Activated naive CD4-positive, alpha-beta T cell treated with anti-CD3 and anti-CD28 coated beads, Interleukin-2, amount 10 ng/mL, durations not matched to agents 5 hours and 36 hours (primary cell): ENCODE data around the gene ZNF595. TPM values are rescaled to one million over a fixed set of nuclear protein-coding genes. Genes with fewer than 3 reads are reported as not detected.

Experiments used
- total RNA-seq, 2 experiments: library from RNA; stranded (reverse); gene quantifications; one replicate each; pipeline ENCODE4 v1.2.3, GENCODE V29; 2021

The ZNF595 gene
- 1 to 10 TPM; 6.8 to 8.2 TPM for total RNA-seq

DNA sequence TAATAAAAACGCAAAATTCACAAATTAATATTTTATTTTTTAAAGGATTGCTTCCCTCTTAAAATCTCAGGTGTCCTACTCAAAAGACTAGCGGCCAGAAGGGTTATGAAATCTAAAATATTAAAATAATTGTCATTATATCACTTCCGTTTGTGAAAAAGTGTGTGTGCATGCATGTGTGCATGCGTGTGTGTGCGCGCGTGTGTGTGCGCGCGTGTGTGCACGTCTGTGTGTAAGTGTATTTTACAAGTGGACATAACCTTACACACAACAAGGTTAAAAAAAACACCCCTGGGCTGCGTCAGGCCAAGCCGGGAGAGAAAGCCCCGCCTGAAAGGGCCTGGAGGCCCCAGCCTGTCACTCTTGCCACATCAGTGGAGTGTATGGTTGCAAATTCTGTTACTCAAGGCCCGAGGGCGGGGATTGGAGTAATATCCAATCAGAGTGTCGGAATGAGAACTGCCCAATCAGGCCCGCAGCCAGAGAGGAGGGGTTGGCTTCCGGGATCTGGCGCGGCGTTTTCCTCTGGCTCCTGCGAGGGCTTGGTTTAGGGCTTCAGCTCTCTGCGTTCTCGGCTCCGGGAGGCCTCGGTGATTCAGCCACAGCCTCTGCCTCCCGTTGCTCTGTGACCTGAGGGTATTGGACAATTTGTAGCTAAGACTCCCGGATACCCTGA lies at the start of gene ZNF595:
Gene ZNF595, plus strand, starts transcription at position 518 of the 676 bp plus-strand sequence. CDS start 168 bp downstream, outside the sequence.

DNA sequence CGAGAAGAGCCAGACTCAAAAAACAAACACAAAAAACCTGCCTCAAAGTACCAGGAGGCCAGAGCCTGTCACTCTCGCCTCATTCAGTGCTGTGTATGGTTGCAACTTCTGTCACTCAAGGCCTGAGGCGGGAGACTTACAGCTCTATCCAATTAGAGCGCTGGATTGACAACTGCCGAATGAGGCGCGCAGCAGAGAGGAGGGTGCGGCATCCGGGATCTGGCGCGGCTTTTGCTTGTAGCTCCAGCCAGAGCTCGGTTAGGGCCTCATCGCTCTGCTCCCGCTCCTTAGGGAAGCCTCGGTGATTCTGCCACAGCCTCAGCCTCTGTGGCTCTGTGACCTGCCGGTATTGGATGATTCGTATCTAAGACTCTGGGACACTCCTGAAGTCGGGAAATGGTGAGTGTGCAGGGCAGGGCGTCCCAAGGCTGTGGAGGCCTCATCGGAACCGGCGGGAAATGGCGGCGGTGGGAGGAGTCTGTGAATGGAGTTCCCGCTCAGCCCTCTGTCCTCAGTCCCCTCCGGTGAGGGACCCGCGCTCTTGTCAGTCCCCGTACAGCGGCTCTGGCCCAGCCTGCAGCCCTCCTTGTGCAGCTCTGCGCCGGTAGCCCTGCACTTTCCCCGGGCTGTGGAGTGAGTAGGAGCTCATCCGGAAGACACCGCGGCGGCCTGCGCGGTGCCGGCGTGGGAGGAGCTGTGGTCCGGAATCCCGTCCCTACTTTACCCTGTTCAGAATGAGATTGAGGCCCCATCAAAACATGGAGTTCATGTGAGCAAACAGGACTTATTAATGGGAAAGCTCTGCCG lies 71.4 kb downstream of the ZNF595 start, which contains the start of gene ZNF718:
Gene ZNF718, plus strand, starts transcription at position 227 of the 807 bp plus-strand sequence. Its CDS starts 170 bp downstream, at position 397.

Other genes starting within 250 kb of the ZNF595 start
- gene ZNF718, start 71.2 kb downstream of the ZNF595 start, total RNA-seq = 10 to 100 TPM; 11.8 to 14.3 TPM